ENCODE data around the gene ATP2C1. TPM values are rescaled to one million over a fixed set of nuclear protein-coding genes. Genes with fewer than 3 reads are reported as not detected.

ATP2C1 gene
- total and polyA plus RNA-seq, 9 of the 15 experiments (the other 6 are each of a cell fraction or from before 2014, with no cell fraction given), result 10.0 to 53.5 (median 27.9) TPM

DNA sequence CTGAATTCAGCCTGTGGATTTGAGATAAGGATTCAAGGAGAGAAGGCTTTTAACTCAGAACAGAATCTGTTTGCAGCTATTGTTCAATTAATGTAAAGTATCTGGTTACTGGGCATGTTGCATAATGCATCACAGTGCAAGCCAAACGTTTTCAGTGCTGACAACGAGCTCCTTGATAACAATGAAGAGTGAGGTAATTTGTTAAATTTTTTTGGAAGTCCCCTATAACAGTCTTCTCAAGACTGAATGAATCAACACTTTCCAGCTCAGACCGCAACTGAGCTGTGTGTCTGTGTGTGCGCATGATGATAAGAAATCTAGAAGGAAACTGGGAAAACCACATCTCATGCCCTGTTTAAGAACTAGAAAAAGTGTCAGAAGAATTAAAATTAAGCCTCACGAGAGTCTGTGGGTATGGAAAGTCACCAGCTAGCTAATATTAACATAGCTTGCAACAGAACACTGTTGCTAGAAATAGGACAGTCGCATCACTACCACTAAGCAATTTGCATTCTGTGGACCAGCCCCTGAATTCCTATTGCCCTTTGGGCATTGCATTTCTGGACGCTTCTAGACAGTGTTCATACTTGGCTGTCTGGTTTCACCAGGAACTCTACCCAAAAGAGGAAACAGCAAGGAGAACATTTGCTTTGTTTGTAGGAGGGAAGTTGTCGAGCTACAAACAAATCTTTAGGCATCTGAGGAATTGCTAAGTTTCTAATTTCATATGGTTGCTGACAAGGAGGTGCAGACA lies 43.7 kb upstream of the ATP2C1 start (continued):
- TF ChIP-seq, protein P1, sequence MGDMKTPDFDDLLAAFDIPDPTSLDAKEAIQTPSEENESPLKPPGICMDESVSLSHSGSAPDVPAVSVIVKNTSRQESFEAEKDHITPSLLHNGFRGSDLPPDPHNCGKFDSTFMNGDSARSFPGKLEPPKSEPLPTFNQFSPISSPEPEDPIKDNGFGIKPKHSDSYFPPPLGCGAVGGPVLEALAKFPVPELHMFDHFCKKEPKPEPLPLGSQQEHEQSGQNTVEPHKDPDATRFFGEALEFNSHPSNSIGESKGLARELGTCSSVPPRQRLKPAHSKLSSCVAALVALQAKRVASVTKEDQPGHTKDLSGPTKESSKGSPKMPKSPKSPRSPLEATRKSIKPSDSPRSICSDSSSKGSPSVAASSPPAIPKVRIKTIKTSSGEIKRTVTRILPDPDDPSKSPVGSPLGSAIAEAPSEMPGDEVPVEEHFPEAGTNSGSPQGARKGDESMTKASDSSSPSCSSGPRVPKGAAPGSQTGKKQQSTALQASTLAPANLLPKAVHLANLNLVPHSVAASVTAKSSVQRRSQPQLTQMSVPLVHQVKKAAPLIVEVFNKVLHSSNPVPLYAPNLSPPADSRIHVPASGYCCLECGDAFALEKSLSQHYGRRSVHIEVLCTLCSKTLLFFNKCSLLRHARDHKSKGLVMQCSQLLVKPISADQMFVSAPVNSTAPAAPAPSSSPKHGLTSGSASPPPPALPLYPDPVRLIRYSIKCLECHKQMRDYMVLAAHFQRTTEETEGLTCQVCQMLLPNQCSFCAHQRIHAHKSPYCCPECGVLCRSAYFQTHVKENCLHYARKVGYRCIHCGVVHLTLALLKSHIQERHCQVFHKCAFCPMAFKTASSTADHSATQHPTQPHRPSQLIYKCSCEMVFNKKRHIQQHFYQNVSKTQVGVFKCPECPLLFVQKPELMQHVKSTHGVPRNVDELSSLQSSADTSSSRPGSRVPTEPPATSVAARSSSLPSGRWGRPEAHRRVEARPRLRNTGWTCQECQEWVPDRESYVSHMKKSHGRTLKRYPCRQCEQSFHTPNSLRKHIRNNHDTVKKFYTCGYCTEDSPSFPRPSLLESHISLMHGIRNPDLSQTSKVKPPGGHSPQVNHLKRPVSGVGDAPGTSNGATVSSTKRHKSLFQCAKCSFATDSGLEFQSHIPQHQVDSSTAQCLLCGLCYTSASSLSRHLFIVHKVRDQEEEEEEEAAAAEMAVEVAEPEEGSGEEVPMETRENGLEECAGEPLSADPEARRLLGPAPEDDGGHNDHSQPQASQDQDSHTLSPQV (IDR thresholded peaks at IDR 0.05), result no peak
- TF ChIP-seq TCF7L2 (IDR thresholded peaks at IDR 0.05; ENCODE audit: low read depth, low read length) (no peak), LARP7 (IDR thresholded peaks at IDR 0.05) (no peak), SMAD1 (IDR thresholded peaks at IDR 0.05; ENCODE audit: low read depth, low read length, partially characterized antibody) (peak; percentile 73), RFX5 (IDR thresholded peaks at IDR 0.05; ENCODE audit: low read depth, low read length) (peak; percentile 49; the same call in 1 of the 2 replicates), ZNF316 (IDR thresholded peaks at IDR 0.05) (peak; percentile 70), ETV5 (CRISPR knock-in tag; IDR thresholded peaks at IDR 0.05; ENCODE audit: low read depth) (no peak), MTA2 (IDR thresholded peaks at IDR 0.05; ENCODE audit: low read depth) (peak; percentile 59), TOE1 (IDR thresholded peaks at IDR 0.05; ENCODE audit: borderline replicate concordance) (no peak), TOE1 (CRISPR knock-in tag; IDR thresholded peaks at IDR 0.05; ENCODE audit: borderline replicate concordance, low read depth) (no peak), ETV6 (IDR thresholded peaks at IDR 0.05; ENCODE audit: borderline replicate concordance in 1 of 2, low read depth in 2 of 2, low read length in 1 of 2) (peak in 1 of 2 experiments; percentile 67; a peak in 1 of 4 replicates), ETV6 (CRISPR knock-in tag; IDR thresholded peaks at IDR 0.05; ENCODE audit: borderline replicate concordance) (no peak), RAD51 (IDR thresholded peaks at IDR 0.05; ENCODE audit: borderline replicate concordance, low read depth) (no peak), HLTF (IDR thresholded peaks at IDR 0.05) (no peak), GABPB2 (CRISPR knock-in tag; conservative IDR thresholded peaks at IDR 0.05) (no peak), BRD4 (IDR thresholded peaks at IDR 0.05) (no peak), SMAD3 (CRISPR knock-in tag; conservative IDR thresholded peaks at IDR 0.05) (peak; percentile 51; the same call in 1 of the 2 replicates), PCBP1 (IDR thresholded peaks at IDR 0.05; ENCODE audit: low read depth, low read length, poor library complexity, severe bottlenecking) (no peak), ZNF584 (CRISPR knock-in tag; IDR thresholded peaks at IDR 0.05; ENCODE audit: low read depth) (peak; percentile 43; the same call in 1 of the 2 replicates), FOXM1 (IDR thresholded peaks at IDR 0.05; ENCODE audit: low read depth) (peak; percentile 80), FOXM1 (CRISPR knock-in tag; IDR thresholded peaks at IDR 0.05; ENCODE audit: low read depth) (no peak), SAFB2 (IDR thresholded peaks at IDR 0.05; ENCODE audit: borderline replicate concordance, low read depth, low read length, severe bottlenecking) (no peak), ZNF408 (CRISPR knock-in tag; IDR thresholded peaks at IDR 0.05; ENCODE audit: low read depth) (no peak)
- TF ChIP-seq, protein P2, sequence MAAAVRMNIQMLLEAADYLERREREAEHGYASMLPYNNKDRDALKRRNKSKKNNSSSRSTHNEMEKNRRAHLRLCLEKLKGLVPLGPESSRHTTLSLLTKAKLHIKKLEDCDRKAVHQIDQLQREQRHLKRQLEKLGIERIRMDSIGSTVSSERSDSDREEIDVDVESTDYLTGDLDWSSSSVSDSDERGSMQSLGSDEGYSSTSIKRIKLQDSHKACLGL (CRISPR knock-in tag; IDR thresholded peaks at IDR 0.05; ENCODE audit: borderline replicate concordance, poor library complexity, severe bottlenecking), result no peak
- TF ChIP-seq, protein P3, sequence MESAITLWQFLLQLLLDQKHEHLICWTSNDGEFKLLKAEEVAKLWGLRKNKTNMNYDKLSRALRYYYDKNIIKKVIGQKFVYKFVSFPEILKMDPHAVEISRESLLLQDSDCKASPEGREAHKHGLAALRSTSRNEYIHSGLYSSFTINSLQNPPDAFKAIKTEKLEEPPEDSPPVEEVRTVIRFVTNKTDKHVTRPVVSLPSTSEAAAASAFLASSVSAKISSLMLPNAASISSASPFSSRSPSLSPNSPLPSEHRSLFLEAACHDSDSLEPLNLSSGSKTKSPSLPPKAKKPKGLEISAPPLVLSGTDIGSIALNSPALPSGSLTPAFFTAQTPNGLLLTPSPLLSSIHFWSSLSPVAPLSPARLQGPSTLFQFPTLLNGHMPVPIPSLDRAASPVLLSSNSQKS (CRISPR knock-in tag; IDR thresholded peaks at IDR 0.05), result no peak
